ENCODE measurements around the gene TMEM109. TPM values are rescaled to one million over a fixed set of nuclear protein-coding genes. Genes with fewer than 3 reads are reported as not detected.

TMEM109 gene
- total RNA-seq, 4 donors from 2014 or later: 66.7 to 115 (median 89.0) TPM

- TF ChIP-seq CTCF (IDR thresholded peaks at IDR 0.05) (no peak), POLR2A (IDR thresholded peaks at IDR 0.05) (no peak)
- H3K36me3 ChIP-seq: peaks cover 15 to 51% (median 20%) of the 10 kb centered on the region in 3 donors
- peaks cover 20 to 53% (median 23%) of the 10 kb centered on the region in 3 donors for H3K4me1 ChIP-seq
- H3K27ac ChIP-seq: no peak overlapping the region
- WGBS, 2 donors: 85 to 90% methylated on average over 4 to 7 of the region's 8 CpGs
- intact Hi-C loops (cut with DNase I): no loop called here
- peaks cover 0 to 30% (median 0%) of the 10 kb centered on the region in 4 donors for H3K27me3 ChIP-seq
- H3K9me3 ChIP-seq: no peaks in the 10 kb centered on the region
- no peak overlapping the region for H3K4me3 ChIP-seq
- no peak for DNase-seq
Measured at GRCh38 chr11:60926500-60926899, 12.5 kb downstream of the TMEM109 start.

GRCh38 chr11:60927061-60927592 is 13.2 kb downstream of the TMEM109 start:
- H3K4me1 ChIP-seq: peaks cover 20 to 53% (median 23%) of the 10 kb centered on the region in 3 donors
- H3K27ac ChIP-seq: no peak overlapping the region
- H3K36me3 ChIP-seq: peaks cover 9 to 51% (median 13%) of the 10 kb centered on the region in 3 donors
- TF ChIP-seq CTCF (IDR thresholded peaks at IDR 0.05) (no peak), POLR2A (IDR thresholded peaks at IDR 0.05) (no peak)
- H3K9me3 ChIP-seq: no peaks in the 10 kb centered on the region
- 79 to 86% methylated on average over 1 to 6 of the region's 8 CpGs for WGBS, 2 donors
- peaks cover 0 to 30% (median 0%) of the 10 kb centered on the region in 4 donors for H3K27me3 ChIP-seq
- no peak overlapping the region for H3K4me3 ChIP-seq
- intact Hi-C loops (cut with DNase I): no loop called here
- no peak for DNase-seq

- Histone ChIP-seq H3K36me3 (peaks cover 4 to 49% (median 9%) of the 10 kb centered on the region in 3 donors), H3K9me3 (no peaks in the 10 kb centered on the region), H3K4me1 (peaks cover 20 to 55% (median 25%) of the 10 kb centered on the region in 3 donors), H3K4me3 (no peak overlapping the region), H3K27ac (no peak overlapping the region), H3K27me3 (peaks cover 0 to 30% (median 0%) of the 10 kb centered on the region in 4 donors)
- no peak for DNase-seq
- intact Hi-C loops (cut with DNase I): no loop called here
- 69 to 79% methylated on average over 5 to 10 of the region's 16 CpGs for WGBS, 2 donors
- TF ChIP-seq POLR2A (IDR thresholded peaks at IDR 0.05): no peak
- peak in 2 of 6 experiments; percentile 5 to 32 for TF ChIP-seq CTCF (IDR thresholded peaks at IDR 0.05)
Measured at GRCh38 chr11:60927600-60927999, 13.6 kb downstream of the TMEM109 start.

GRCh38 chr11:60928563-60929001 is 14.6 kb downstream of the TMEM109 start:
- intact Hi-C loops (cut with DNase I): no loop called here
- Histone ChIP-seq H3K27me3 (peaks cover 0 to 29% (median 0%) of the 10 kb centered on the region in 4 donors), H3K9me3 (no peaks in the 10 kb centered on the region), H3K27ac (no peak overlapping the region), H3K4me3 (no peak overlapping the region), H3K36me3 (peaks cover 0 to 40% (median 3%) of the 10 kb centered on the region in 3 donors), H3K4me1 (peaks cover 20 to 55% (median 28%) of the 10 kb centered on the region in 3 donors)
- 85 to 100% methylated on average over 1 to 5 of the region's 20 CpGs for WGBS, 2 donors
- DNase-seq: no peak
- TF ChIP-seq CTCF (IDR thresholded peaks at IDR 0.05) (no peak), POLR2A (IDR thresholded peaks at IDR 0.05) (no peak)

- H3K4me3 ChIP-seq: no peak overlapping the region
- TF ChIP-seq POLR2A (IDR thresholded peaks at IDR 0.05) (no peak), CTCF (IDR thresholded peaks at IDR 0.05) (no peak)
- peaks cover 0 to 49% (median 3%) of the 10 kb centered on the region in 3 donors for H3K36me3 ChIP-seq
- no peaks in the 10 kb centered on the region for H3K9me3 ChIP-seq
- H3K27ac ChIP-seq: no peak overlapping the region
- intact Hi-C loops (cut with DNase I): no loop called here
- peaks cover 0 to 19% (median 0%) of the 10 kb centered on the region in 4 donors for H3K27me3 ChIP-seq
- H3K4me1 ChIP-seq: peaks cover 8 to 43% (median 20%) of the 10 kb centered on the region in 3 donors
- no peak for DNase-seq
- 78 to 79% methylated on average over 3 to 4 of the region's 4 CpGs for WGBS, 2 donors
Measured at GRCh38 chr11:60929764-60930163, 15.8 kb downstream of the TMEM109 start.
